ENCODE results near the gene MYH10.

Gene MYH10

DNA sequence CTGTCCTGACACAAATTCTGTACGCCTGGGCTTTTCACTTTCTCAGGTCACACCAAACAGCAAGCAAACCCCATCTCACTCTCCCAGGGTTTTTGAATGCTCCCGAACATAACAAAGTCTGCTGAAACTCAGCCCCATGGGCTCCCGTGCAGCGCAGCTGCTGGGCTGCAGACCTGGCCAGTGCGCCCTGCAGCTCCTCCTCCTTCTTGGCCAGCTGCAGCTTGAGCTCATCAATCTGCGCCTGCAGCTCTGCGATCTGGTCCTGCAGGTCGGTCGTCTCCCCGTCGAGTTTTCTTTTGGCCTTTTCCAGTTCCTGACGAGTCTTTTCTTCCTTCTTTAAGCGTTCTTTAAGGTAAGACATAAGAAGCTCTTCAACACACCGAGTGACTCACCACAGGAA lies 124.4 kb downstream of the MYH10 start:
- TF ChIP-seq, protein P1, sequence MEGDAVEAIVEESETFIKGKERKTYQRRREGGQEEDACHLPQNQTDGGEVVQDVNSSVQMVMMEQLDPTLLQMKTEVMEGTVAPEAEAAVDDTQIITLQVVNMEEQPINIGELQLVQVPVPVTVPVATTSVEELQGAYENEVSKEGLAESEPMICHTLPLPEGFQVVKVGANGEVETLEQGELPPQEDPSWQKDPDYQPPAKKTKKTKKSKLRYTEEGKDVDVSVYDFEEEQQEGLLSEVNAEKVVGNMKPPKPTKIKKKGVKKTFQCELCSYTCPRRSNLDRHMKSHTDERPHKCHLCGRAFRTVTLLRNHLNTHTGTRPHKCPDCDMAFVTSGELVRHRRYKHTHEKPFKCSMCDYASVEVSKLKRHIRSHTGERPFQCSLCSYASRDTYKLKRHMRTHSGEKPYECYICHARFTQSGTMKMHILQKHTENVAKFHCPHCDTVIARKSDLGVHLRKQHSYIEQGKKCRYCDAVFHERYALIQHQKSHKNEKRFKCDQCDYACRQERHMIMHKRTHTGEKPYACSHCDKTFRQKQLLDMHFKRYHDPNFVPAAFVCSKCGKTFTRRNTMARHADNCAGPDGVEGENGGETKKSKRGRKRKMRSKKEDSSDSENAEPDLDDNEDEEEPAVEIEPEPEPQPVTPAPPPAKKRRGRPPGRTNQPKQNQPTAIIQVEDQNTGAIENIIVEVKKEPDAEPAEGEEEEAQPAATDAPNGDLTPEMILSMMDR (IDR thresholded peaks at IDR 0.05; ENCODE audit: low read length) = no peak
- TF ChIP-seq EZH2phosphoT487 (IDR thresholded peaks at IDR 0.05; ENCODE audit: low read length) (no peak), EZH2 (optimal IDR thresholded peaks at IDR 0.05; ENCODE audit: low read depth, low read length) (no peak)
- no peaks in the 10 kb centered on the region for H3K9me3 ChIP-seq (replicated peaks; ENCODE audit: insufficient read depth, low read length)
- no peaks in the 10 kb centered on the region for H3K79me2 ChIP-seq (ENCODE audit: low read length)
- H3K9ac ChIP-seq (ENCODE audit: low read length) = no peak overlapping the region
- H3K27me3 ChIP-seq (replicated peaks; ENCODE audit: insufficient read depth, low read length) = no peaks in the 10 kb centered on the region
- H3K9me2 ChIP-seq (replicated peaks; ENCODE audit: insufficient read depth, low read length) = no peaks in the 10 kb centered on the region
- H3K36me3 ChIP-seq (replicated peaks; ENCODE audit: insufficient read depth, low read length) = no peaks in the 10 kb centered on the region; the same call in 1 of the 2 replicates
- no peaks in the 10 kb centered on the region for H4K20me1 ChIP-seq (ENCODE audit: insufficient read depth, low read length)
- H3F3A ChIP-seq (ENCODE audit: insufficient read depth, low read length) = no peaks in the 10 kb centered on the region
- no peaks in the 10 kb centered on the region for H3K4me1 ChIP-seq (ENCODE audit: low read length)
- no peak overlapping the region for H2AFZ ChIP-seq (ENCODE audit: low read length)
- H3K27ac ChIP-seq (ENCODE audit: low read length) = no peak overlapping the region
- H3K4me2 ChIP-seq (ENCODE audit: low read depth, low read length) = no peak overlapping the region
- H3K4me3 ChIP-seq (ENCODE audit: low read length) = no peak overlapping the region
- DNase-seq = no peak

DNA sequence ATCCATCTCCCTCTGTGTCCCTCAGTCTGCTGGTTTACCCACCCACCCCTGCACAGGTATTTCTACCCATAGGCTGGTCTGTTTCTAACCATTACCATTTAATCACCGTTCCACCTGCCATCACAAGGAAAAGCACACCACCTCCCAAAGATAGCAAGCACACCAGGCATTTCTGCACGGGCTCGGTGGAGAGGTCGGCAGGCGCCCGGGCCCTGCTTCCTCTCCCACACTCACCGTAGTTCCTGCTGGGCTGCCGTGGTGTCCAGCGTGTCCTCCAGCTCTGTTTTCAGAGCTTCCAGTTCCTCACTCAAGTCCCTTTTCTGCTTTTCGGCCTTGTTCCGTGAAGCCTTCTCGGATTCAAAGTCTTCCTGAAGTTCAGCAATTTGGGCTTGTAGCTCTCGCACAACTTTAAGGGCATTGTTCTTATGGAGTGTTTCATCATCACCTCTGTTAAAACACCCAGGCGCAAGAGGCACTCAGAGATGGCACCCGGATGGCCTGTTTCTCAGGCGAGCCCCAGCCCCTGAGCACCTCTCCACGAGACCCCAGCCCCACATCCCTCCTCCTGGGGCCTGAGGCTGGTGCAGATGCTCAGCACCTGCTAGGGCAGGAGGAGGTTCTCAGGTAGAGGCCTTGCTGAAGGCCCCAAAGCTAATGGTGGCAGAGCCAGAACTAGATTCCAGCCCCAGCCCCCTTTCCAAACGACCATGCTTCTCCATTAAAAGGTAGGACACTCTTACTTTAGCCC lies 125.9 kb downstream of the MYH10 start:
- Histone ChIP-seq H3K4me1 (ENCODE audit: low read length) (no peaks in the 10 kb centered on the region), H3K9me2 (replicated peaks; ENCODE audit: insufficient read depth, low read length) (no peaks in the 10 kb centered on the region)
- TF ChIP-seq EZH2 (optimal IDR thresholded peaks at IDR 0.05; ENCODE audit: low read depth, low read length) (no peak), EZH2phosphoT487 (IDR thresholded peaks at IDR 0.05; ENCODE audit: low read length) (no peak)
- TF ChIP-seq, protein P1 (IDR thresholded peaks at IDR 0.05; ENCODE audit: low read length) = no peak

DNA sequence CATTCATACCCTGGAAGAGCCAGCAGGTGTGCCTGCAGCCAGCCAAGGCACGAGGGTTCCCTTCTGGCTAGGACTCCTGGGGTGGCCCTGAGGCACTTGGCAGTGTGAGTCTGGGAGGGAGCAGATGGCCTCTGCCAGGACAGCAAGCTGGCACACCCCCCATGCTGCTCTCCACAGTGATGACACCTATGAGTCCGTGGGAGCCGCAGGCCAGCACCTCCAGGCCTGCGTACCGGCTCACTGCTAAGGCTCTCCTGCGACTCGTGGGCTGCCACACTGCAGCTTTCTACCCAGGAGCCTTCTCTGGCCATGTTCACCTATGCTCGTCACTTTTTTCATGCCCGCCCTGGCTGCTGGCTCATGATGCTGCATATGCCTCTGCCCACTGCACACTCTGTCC lies 126.7 kb downstream of the MYH10 start:
- TF ChIP-seq, protein P1 (IDR thresholded peaks at IDR 0.05; ENCODE audit: low read length) = no peak
- TF ChIP-seq EZH2phosphoT487 (IDR thresholded peaks at IDR 0.05; ENCODE audit: low read length) = no peak
- no peak for TF ChIP-seq EZH2 (optimal IDR thresholded peaks at IDR 0.05; ENCODE audit: low read depth, low read length)
- no peak overlapping the region for H3K4me3 ChIP-seq (ENCODE audit: low read length)
- no peaks in the 10 kb centered on the region for H3K9me2 ChIP-seq (replicated peaks; ENCODE audit: insufficient read depth, low read length)
- no peaks in the 10 kb centered on the region for H3K36me3 ChIP-seq (replicated peaks; ENCODE audit: insufficient read depth, low read length)
- no peaks in the 10 kb centered on the region for H3F3A ChIP-seq (ENCODE audit: insufficient read depth, low read length)
- no peak overlapping the region for H3K27ac ChIP-seq (ENCODE audit: low read length)
- DNase-seq = no peak
- H3K9ac ChIP-seq (ENCODE audit: low read length) = no peak overlapping the region
- H3K4me1 ChIP-seq (ENCODE audit: low read length) = no peaks in the 10 kb centered on the region
- no peaks in the 10 kb centered on the region for H3K79me2 ChIP-seq (ENCODE audit: low read length)
- H4K20me1 ChIP-seq (ENCODE audit: insufficient read depth, low read length) = no peaks in the 10 kb centered on the region
- no peaks in the 10 kb centered on the region for H3K27me3 ChIP-seq (replicated peaks; ENCODE audit: insufficient read depth, low read length)
- H3K9me3 ChIP-seq (replicated peaks; ENCODE audit: insufficient read depth, low read length) = no peaks in the 10 kb centered on the region
- H2AFZ ChIP-seq (ENCODE audit: low read length) = no peak overlapping the region
- no peak overlapping the region for H3K4me2 ChIP-seq (ENCODE audit: low read depth, low read length)

More for the DNA sequence above, 125.9 kb downstream of the MYH10 start:
- H3K4me3 ChIP-seq (ENCODE audit: low read length) = no peak overlapping the region
- H2AFZ ChIP-seq (ENCODE audit: low read length) = no peak overlapping the region
- H3K9me3 ChIP-seq (replicated peaks; ENCODE audit: insufficient read depth, low read length) = no peaks in the 10 kb centered on the region
- H3K9ac ChIP-seq (ENCODE audit: low read length) = no peak overlapping the region
- H3K79me2 ChIP-seq (ENCODE audit: low read length) = no peaks in the 10 kb centered on the region
- H3K27me3 ChIP-seq (replicated peaks; ENCODE audit: insufficient read depth, low read length) = no peaks in the 10 kb centered on the region
- no peaks in the 10 kb centered on the region for H3F3A ChIP-seq (ENCODE audit: insufficient read depth, low read length)
- no peak overlapping the region for H3K27ac ChIP-seq (ENCODE audit: low read length)
- no peaks in the 10 kb centered on the region for H4K20me1 ChIP-seq (ENCODE audit: insufficient read depth, low read length)
- no peak overlapping the region for H3K4me2 ChIP-seq (ENCODE audit: low read depth, low read length)
- H3K36me3 ChIP-seq (replicated peaks; ENCODE audit: insufficient read depth, low read length) = no peaks in the 10 kb centered on the region; the same call in 1 of the 2 replicates
- DNase-seq = no peak

Measured in MM.1S (cell line).